ENCODE results near the gene PODXL2.

PODXL2 gene

GRCh38 chr3:127720985-127721935 is 92.3 kb downstream of the PODXL2 start:
- no peak for DNase-seq (ENCODE audit: low read depth in 2 of 2)

- no peak for DNase-seq (ENCODE audit: low read depth in 2 of 2)
Observed at GRCh38 chr3:127722091-127722784, 93.3 kb downstream of the PODXL2 start.

Data from stimulated activated CD4-positive, alpha-beta T cell treated with anti-CD3 and anti-CD28 coated beads, Interleukin-15, amount 100 ng/mL, for 48 hours (primary cell).